ENCODE data around the gene OR8U1.

- TF ChIP-seq CTCF (optimal IDR thresholded peaks at IDR 0.05 in 1 of 3, IDR thresholded peaks at IDR 0.05 in 1 of 3, conservative IDR thresholded peaks at IDR 0.05 in 1 of 3; ENCODE audit: extremely low read depth in 1 of 3, insufficient read depth in 2 of 3, low read length in 3 of 3) = no peak
- no peak for TF ChIP-seq EZH2 (IDR thresholded peaks at IDR 0.05; ENCODE audit: low read length)
Measured at GRCh38 chr11:56396047-56396446, 20.6 kb downstream of the OR8U1 start.

Data from keratinocyte (primary cell).